Activated CD8-positive, alpha-beta memory T cell treated with anti-CD3 and anti-CD28 coated beads for 24 hours (primary cell): ENCODE measurements around the gene FASTKD1.
A peak's percentile ranks its signal among the peaks of the same experiment; 100 is the strongest.
"Not testable (repeated sequence)": the region's sequence is repeated elsewhere in the genome, so short reads cannot be mapped to it uniquely, and the experiment has no call there.

ENCODE experiments used
- DNase-seq: peaks from one replicate; pipeline ENCODE4 v3.0.0-alpha.2; 2020

FASTKD1 gene

DNA sequence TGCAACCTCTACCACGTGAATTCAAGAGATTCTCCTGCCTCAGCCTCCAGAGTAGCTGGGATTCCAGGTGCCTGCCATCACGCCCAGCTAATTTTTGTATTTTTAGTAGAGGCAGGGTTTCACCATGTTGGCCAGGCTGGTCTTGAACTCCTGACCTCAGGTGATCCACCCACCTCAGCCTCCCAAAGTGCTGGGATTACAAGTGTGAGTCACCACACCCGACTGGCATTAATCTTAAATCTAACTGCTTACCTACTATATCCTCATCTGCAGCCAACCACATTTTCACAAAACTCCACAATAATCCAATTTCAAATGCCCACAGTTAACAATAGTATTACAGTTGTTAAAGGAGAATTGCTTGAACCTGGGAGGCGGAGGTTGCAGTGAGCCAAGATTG is 2.9 kb downstream of the FASTKD1 start:
- DNase-seq: not testable (repeated sequence)

DNA sequence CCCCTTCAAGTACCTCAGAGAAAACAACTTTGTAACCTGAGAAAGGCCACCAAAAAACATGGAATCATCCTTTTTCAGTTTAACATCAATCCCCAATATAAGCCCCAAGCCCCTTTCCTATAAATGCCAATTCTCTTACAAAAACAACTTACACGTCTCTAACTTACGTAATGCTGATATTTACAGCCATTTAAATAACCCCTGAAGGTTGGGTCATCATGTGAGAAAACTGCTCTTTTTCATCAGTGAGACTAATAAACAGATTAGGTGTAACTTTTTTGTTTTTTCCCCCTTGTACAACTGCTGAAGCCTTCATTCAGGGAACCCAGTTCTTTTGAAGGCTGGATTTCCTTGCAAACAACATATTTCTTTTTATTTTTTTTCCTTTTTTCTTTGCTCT is 3.7 kb downstream of the FASTKD1 start:
- DNase-seq: no peak

DNA sequence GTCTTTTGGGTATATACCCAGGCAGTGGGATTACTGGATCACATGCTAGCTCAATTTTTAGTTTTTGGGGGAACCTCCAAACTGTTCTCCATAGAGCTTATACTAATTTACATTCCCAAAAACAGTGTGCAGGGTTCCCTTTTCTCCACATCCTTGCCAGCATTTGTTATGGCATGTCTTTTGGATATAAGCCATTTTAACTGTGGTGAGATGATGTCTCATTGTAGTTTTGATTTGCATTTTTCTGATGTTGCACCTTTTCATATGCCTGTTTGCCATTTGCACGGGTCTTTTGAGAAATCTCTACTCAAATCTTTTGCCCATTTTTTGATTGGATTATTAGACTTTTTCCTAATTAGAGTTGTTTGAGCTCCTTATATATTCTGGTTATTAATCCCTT is 8.0 kb downstream of the FASTKD1 start:
- DNase-seq: no peak

DNA sequence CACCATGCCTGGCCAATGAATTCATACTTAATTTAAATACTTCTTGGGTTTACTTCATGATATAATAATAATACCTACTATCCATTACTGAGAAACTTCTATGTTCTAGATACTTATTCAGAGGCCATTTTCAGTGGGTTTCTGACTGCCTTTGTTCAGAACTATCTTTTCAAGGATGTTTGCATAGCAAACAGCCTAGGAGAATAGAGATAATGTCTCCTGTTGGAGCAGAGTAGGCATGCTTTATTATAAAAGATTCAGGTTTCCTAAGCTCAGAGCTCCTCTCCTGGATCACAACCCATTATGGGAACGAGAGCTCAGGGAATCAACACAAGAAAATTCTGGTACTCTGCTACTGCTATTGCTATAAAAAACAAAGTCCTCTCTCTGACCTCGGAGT is 11.1 kb downstream of the FASTKD1 start:
- no peak for DNase-seq

DNA sequence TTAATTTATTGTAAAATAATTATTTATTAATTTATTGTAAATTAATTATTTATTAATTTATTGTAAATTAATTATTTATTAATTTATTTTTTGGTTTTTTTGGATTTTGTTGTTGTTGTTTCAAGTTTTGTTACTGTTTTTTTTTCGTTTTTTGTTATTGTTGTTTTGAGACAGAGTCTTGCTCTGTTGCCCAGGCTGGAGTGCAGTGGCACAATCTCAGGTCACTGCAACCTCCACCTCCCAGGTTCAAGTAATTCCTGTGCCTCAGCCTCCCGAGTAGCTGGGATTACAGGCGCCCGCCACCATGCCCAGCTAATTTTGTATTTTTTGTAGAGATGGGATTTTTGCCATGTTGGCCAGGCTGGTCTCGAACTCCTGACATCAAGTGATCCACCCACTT is 11.6 kb downstream of the FASTKD1 start:
- DNase-seq: not testable (repeated sequence)

DNA sequence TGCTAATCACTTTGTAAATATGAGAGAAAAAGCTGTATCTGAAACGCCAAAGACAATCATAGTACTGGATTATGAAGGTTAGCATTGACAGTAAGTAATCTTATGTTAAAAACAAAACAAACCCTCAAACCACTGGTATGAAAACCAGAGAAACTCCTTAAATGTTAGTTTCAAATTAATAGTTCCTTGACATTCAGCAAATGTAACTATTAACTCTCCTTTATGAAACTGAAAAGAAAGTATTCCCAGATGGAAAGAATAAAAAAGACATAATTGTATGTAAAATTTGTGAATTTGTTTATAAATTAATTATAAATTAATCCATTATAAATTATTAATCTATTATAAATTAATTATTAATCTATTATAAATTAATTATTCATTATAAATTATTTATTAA is 12.3 kb downstream of the FASTKD1 start:
- DNase-seq: no peak

DNA sequence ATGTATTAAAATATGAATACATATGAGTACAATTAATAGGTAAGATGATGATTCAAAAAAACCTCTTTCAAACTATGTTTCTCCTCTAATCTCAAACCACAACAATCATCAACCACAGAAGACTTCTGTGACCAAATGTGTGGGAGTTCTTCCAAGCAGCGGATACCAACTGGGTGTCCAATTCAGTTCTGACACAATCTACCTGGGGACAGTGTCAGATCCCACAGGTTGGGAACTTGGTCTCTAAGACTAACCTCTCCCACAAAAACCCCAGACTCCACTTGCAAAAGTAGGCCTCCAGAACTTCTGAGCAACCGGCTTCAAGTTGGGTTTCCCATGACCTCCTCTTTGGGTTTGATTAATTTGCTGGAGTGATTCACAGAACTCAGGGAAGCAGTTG is 26.9 kb downstream of the FASTKD1 start:
- no peak for DNase-seq

DNA sequence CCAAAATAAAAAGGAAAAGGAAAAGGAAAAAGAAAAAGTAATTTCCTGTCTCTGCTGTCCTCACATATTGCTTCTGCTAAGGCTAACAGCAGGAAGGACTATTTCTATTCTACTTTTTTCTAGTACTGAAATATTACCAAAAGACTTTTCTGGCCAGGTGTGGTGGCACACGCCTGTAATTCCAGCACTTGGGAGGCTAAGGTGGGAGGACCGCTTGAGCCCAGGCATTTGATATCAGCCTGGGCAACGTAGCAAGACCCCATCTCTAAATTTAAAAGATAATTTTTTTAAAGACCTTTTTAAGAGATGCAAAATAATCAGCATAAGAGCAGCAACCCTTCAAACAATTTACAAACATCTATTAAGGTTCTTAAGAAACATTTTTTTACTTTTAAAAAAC is 31.2 kb downstream of the FASTKD1 start:
- DNase-seq: no peak

DNA sequence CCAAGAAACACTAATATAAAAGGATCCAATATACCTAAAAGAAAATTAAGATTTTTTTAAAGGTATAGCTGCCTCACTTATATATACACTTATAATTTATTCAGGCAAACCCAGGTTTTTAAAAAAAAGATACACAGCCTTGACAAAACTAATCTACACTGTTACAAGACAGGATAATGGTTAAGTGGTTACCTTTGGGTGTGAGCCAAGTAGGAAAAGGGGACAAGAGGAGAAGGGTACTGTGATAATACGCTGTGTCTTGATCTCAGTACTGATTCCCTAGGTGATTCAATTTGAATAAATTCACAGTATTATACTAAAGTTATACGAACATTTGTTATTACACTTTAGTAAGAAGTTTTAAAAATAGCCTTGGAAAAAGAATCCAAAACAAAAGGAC is 33.5 kb downstream of the FASTKD1 start:
- no peak for DNase-seq

DNA sequence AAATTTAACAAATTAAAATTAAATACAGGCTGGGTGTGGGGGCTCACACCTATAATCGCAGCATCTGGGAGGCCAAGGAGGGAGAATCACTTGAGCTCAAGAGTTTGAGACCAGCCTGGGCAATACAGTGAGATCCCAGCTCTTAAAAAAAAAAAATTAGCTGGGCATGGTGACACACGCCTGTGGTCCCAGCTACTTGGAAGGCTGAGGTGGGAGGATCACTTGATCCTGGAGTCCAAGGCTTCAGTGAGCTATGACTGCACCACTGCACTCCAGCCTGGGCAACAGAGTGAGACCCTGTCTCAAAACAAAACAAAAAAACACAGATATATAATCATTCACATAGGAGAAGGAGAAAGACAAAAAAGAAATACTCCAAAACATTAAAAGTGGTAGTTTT is 34.2 kb downstream of the FASTKD1 start:
- not testable (repeated sequence) for DNase-seq

DNA sequence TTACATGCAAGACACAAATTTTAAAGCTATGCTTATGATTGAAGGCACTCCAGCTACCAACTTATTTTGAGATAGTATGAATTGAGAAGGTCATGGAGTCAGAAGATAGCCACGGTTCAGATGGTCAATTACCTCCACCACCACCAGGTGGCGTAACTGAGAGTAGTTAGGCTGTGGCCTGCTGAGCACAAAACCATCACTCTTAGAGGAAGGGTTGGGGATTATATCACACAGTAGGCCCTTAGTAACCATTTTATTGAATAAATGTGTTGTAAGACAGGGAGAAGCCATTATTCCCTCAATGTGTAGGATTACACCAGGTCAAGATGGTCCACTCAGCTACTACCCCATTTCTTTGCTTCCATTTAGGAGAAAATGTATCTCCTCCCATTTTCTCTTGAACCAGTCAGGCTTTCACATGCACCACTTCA is 45.4 kb downstream of the FASTKD1 start:
- peak; percentile 85 for DNase-seq

DNA sequence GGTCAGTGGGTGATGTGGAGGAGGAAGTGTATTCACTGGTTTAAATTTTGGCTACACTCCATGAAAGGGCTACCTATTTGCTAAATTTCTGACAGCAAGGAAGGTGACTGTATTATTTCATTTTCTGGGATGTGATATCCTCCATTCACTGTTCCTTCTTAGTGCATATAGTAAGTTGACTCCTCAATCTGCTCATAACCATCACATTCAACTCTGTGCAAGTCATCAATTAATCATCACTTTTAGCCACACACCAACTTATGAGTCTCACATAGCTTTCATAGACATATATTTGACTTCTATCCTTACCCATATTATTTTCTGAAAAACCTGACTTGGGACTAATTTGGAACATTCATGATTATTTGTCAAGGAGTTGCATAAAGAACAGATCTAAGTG is 47.2 kb downstream of the FASTKD1 start:
- no peak for DNase-seq

DNA sequence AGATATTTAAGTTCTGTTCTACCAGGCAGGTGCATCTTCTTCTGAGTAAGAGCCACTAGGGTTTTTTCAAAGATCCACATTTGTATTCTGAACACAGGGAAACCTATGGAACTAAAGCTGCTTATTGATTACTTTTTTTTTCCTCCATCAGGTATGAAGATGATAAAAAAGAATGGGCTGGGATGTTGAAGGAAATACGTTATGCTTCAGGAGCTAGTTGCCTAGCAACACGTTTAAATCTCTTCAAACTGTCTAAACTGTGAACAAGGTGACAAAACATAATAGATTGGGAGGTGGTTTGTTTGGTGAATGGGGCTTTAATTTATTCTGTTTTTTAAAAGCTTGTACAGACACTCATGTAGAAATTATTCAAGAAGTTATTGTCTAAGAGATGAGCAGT is 48.2 kb downstream of the FASTKD1 start:
- no peak for DNase-seq

DNA sequence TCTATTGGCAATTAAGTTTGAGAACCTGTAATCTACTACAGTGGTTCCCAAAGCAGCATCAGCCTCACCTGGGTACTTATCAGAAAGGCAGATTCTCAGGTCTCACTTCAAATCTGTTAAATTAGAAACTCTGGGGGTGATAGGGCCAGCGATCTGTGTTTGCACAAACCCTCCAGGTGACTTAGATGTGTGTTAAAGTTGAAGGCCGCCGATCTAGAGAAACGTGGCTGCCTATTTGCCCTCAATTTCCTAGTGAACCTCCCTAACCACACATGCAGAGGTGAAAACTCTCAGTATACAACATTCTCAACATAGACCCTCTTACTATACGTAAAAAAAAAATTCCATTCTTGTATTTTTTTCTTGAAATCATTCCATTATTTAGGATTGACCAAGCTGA is 50.0 kb downstream of the FASTKD1 start:
- DNase-seq: no peak

DNA sequence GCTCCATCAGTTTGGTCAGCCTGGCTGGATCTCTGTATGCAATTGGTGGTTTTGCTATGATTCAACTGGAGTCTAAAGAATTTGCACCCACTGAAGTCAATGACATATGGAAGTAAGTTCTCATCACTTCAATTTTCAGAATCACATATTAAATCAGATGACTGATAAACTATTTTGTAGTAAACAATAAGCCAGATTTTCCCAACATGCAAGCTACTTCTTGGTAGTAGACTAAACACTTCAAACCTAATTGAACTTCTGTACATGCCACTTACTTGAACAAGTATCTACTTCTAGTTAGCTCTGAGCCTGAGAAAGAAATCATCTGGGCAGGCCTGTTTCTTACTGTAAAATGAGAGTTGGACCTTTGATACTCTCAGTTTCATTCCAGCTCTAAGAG is 52.8 kb downstream of the FASTKD1 start:
- no peak for DNase-seq

DNA sequence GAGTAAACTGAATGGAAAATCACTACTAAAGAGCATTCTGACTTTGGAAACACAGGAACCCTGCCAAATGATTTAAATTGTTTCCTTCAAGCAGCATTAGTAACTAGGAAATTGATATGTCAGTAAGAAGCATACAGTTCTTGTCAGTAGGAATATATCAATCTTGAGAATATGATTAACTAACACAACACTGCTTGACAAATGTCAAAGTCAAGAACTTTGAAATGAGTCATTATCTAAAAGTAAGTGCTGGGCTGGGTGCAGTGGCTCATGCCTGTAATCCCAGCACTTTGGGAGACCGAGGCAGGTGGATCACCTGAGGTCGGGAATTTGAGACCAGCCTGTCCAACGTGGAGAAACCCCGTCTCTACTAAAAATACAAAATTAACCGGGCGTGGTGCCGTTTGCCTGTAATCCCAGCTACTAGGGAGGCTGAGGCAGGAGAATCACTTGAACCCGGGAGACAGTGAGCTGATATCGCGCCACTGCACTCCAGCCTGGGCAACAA is 57.1 kb downstream of the FASTKD1 start:
- not testable (repeated sequence) for DNase-seq

DNA sequence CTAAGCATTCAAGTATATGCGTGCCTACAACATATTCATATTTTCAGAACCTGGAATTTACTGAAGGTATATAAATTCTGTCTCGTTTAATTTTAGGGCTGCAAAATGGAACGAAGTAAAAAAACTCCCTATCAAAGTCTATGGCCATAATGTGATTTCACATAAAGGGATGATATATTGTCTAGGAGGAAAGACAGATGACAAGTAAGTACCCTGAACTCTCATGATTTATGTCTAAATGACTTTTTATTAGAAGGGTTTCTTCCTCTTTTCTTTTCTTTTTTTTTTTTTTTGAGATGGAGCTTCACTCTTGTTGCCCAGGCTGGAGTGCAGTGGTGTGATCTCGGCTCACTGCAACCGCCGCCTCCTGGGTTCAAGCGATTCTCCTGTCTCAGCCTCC is 58.9 kb downstream of the FASTKD1 start:
- not testable (repeated sequence) for DNase-seq

DNA sequence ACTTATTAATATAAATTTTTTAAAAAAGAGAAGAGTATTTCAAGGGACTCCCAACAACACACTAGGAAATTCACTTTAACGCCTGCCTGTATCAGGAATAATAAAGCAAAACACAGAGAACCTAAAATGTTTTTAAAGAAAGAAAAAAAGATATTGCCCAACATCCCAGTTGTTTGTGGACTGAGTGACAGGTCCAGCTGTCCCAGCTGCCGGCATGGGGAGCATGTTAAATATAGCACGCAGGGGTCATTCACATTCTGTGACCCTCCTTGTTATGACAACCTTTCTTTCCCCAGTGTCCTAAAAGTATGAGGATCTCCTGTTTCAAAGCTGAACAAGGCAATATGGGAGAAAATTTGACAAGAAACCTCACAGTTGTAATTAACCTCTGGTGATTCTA is 59.7 kb downstream of the FASTKD1 start:
- no peak for DNase-seq

DNA sequence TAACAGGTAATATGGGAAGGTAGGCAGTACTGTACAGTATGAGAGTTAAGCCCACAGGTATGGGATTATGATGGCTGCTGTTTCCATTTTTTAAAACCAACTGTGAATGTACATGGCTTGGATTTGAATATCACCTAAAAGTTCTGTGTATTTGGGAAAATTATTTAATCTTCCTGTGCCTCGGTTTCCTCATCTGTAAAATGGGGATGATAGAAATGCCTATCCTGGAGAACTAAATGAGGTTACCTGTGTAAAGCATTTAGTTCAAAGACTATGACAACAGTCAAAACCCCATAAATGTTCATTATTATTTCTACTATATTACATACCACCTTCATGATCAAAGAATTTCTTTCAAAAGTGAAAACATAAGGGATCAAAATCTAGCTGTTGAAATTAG is 60.6 kb downstream of the FASTKD1 start:
- DNase-seq: no peak

DNA sequence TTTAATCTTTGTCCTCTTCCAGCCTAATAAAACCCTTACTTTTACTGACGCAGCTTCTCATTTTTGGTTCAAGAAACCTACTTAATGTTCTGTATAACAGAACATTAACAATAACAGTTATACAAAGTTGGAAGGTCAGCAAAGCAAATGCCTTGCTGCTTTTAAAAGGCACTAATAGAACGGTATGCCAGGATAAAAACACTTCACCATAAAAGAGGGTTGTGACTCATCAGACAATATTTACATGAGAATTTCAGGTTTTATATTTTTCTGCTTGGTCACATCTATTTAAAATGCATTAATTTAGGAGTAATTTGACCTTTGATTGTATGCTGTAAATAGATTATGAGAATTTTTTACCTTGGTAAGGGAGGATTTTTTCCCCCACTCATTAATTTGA is 61.1 kb downstream of the FASTKD1 start:
- DNase-seq: no peak

DNA sequence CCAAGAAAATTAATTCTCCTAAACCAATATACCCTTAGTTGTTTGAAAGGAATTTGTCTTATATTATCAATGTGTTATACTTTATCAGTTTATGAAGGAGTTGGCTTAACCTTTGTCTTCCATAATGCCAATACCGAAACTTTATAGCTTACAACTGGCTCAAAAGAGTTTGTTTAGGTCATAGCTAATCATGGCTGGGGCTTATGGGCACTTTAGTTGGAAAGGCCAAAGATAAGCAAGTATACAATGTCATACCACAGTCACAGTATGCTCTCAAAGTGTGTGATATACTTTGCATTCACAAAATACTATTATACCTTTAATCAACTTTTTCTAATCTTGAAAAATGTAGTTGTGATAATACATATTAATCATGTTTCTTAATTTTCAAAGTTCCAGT is 61.8 kb downstream of the FASTKD1 start:
- DNase-seq: no peak

DNA sequence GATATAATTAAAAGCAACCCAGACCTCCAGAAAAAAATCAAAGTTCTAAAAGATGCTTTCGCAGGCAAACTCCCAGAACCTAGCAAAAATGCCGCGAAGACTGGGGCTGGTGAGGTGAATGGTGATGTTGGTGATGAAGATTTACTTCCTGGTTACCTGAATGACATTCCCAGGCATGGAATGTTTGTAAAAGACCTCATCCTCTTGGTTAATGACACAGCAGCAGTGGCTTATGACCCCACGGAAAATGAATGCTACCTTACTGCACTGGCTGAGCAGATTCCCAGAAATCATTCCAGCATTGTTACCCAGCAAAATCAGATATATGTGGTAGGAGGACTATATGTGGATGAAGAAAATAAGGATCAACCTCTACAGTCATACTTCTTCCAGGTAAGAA is 63.2 kb downstream of the FASTKD1 start:
- DNase-seq: no peak

DNA sequence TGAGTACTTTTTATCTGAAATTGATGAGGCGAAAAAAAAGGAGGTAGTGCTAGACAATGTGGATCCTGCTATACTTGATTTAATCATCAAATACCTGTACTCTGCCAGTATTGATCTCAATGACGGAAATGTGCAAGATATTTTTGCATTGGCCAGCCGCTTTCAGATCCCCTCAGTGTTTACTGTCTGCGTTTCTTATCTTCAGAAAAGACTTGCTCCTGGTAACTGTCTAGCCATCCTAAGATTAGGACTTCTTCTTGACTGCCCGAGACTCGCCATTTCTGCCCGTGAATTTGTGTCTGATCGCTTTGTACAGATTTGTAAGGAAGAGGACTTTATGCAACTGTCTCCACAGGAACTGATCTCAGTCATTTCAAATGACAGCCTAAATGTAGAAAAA is 63.7 kb downstream of the FASTKD1 start:
- no peak for DNase-seq

DNA sequence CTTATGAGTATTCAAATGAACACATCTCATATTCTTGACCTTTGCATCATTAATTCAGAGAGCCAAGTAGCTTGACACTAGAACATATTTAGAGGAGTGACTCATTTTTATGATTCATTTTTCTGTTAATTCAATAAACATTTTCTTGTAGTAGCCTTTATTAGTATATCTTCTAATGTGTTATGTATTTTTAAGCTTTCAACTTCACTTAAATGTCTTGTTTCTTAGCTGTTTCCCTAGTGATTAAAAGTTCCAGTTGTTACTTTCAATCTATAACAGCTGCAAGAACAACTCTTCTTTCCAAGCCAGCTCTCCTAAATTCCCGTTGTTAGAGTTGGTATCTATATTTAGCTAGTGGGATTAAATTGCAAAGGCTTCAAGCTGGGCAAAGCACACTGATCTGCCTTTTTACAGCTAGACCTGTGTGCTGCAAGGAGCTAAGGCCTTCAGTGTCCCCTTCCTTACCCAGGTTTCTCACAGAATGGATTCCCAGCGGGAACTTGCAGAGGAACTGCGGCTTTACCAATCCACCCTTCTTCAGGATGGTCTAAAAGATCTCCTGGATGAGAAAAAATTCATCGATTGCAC is 64.3 kb downstream of the FASTKD1 start, which contains the start of gene KLHL41:
Gene KLHL41 (plus strand): TSS at position 405 of the 588 bp plus-strand sequence. CDS start 77 bp downstream, at position 482.
- DNase-seq: no peak

DNA sequence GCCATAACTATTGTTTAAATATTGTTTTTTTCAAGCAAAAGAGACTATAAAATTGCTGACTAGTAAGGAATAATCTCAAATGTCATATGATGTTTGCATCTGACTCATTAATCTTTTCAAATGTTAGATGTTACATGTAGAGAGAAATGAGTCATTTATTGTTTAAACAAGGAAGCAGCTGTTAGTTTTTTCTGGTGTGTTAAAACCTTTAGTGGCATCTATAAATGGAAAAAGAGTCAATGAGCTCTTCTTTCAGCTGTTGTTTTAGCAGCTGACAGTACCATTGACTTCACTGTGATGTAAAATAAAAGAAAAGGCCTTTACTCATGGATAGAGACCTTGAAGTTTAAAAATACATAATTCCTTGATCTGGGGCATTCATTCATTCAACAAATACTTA is 66.0 kb downstream of the FASTKD1 start:
- DNase-seq: no peak
